ENCODE measurements around the gene MYCBP. TPM values are rescaled to one million over a fixed set of nuclear protein-coding genes. Genes with fewer than 3 reads are reported as not detected.
A peak's percentile ranks its signal among the peaks of the same experiment; 100 is the strongest.

MYCBP gene
- total RNA-seq, 1 donor from 2014 or later = 11.5 TPM

DNA sequence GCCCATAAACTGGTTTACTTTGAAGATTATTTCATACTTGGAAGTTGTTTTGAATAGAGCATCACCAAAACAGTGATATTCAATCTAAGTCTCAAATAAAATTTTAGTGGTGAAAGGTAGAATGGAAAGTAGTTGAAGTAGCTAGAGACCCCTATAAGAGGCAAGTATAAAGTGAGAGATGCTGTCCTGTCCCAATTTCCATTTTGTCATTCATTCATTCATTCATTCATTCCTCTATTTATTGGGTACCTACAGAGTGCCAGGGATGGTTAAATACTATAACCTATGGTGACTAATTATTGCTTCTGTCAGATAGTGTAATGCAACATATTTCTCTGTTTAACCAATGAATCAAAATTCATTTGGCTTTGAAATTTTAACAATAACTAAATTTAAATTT lies 46.3 kb downstream of the MYCBP start:
- TF ChIP-seq, protein P1, sequence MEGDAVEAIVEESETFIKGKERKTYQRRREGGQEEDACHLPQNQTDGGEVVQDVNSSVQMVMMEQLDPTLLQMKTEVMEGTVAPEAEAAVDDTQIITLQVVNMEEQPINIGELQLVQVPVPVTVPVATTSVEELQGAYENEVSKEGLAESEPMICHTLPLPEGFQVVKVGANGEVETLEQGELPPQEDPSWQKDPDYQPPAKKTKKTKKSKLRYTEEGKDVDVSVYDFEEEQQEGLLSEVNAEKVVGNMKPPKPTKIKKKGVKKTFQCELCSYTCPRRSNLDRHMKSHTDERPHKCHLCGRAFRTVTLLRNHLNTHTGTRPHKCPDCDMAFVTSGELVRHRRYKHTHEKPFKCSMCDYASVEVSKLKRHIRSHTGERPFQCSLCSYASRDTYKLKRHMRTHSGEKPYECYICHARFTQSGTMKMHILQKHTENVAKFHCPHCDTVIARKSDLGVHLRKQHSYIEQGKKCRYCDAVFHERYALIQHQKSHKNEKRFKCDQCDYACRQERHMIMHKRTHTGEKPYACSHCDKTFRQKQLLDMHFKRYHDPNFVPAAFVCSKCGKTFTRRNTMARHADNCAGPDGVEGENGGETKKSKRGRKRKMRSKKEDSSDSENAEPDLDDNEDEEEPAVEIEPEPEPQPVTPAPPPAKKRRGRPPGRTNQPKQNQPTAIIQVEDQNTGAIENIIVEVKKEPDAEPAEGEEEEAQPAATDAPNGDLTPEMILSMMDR (IDR thresholded peaks at IDR 0.05; ENCODE audit: insufficient read depth, low read length, poor library complexity, severe bottlenecking) = no peak
- Histone ChIP-seq H3K27me3 (ENCODE audit: control insufficient read depth, insufficient read depth, low read length) (peaks cover 21% of the 10 kb centered on the region), H3K36me3 (ENCODE audit: control insufficient read depth, insufficient read depth, low read length) (no peaks in the 10 kb centered on the region), H3K4me3 (ENCODE audit: low read depth, low read length) (no peak overlapping the region)
- DNase-seq (ENCODE audit: low read depth) = no peak

DNA sequence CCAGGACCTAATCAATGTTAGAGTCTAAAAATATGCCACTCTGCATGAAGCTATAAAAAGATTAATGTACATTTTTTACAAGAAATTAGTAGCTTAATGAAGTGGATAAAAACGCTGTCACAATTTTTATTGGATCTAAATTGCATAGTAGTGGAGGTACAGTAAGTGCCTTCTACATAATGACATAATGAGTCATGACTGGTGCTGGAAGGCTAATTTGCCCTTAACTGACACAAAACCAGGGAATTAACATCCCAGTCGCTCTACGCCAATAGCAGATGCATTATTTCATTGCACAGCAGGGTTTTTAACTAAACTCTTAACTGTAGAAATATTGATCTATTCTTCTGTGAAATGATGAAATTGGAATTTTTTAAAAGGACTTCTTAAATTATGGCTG lies 46.9 kb downstream of the MYCBP start:
- H3K27me3 ChIP-seq (ENCODE audit: control insufficient read depth, insufficient read depth, low read length) = peaks cover 26% of the 10 kb centered on the region
- no peak overlapping the region for H3K4me3 ChIP-seq (ENCODE audit: low read depth, low read length)
- H3K36me3 ChIP-seq (ENCODE audit: control insufficient read depth, insufficient read depth, low read length) = no peaks in the 10 kb centered on the region
- TF ChIP-seq, protein P1 (IDR thresholded peaks at IDR 0.05; ENCODE audit: insufficient read depth, low read length, poor library complexity, severe bottlenecking) = no peak
- DNase-seq (ENCODE audit: low read depth) = no peak

DNA sequence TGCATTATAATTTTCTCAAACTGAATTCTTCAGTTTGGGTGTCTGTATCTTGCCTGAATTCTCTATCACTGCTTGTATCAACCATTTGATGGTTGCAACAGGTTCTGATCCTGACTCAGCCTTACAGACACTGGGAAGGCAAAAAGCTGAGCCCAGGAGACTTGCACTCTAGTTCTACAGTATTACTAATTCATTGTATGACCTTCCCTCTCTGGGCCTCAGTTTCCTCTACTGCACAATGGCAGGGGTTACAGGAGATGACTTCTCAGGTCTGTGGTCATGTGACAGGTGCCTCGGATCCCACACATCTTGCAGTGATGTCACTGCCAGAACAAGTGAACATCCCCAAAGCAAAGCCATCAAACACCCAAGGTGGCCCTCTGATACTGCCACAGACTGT lies 52.3 kb downstream of the MYCBP start:
- DNase-seq (ENCODE audit: low read depth) = no peak
- Histone ChIP-seq H3K4me3 (ENCODE audit: low read depth, low read length) (no peak overlapping the region), H3K27me3 (ENCODE audit: control insufficient read depth, insufficient read depth, low read length) (peaks cover 62% of the 10 kb centered on the region), H3K36me3 (ENCODE audit: control insufficient read depth, insufficient read depth, low read length) (no peaks in the 10 kb centered on the region)
- TF ChIP-seq, protein P1 (IDR thresholded peaks at IDR 0.05; ENCODE audit: insufficient read depth, low read length, poor library complexity, severe bottlenecking) = no peak

DNA sequence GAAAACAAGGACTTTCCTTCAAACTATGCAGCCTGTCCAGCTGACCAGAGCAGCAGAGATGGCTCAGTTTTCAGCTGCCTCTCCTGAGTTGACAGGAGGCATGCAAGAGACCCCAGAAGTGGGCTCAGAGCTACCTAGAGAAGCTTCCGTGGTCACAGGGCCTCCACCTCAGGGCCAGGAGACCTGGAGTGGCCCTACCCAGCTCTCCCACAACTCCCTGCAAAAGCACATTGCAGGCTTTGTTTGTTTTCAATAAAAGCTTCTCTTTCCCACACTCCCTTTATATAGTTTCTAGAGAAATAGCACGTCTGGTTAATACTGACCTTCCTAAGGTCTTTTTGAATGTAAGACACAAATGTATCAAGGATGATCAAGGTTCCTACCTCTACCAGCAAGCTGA lies 53.6 kb downstream of the MYCBP start:
- TF ChIP-seq, protein P1 (IDR thresholded peaks at IDR 0.05; ENCODE audit: insufficient read depth, low read length, poor library complexity, severe bottlenecking) = no peak
- no peak overlapping the region for H3K4me3 ChIP-seq (ENCODE audit: low read depth, low read length)
- H3K36me3 ChIP-seq (ENCODE audit: control insufficient read depth, insufficient read depth, low read length) = no peaks in the 10 kb centered on the region
- peaks cover 66% of the 10 kb centered on the region for H3K27me3 ChIP-seq (ENCODE audit: control insufficient read depth, insufficient read depth, low read length)
- DNase-seq (ENCODE audit: low read depth) = no peak

DNA sequence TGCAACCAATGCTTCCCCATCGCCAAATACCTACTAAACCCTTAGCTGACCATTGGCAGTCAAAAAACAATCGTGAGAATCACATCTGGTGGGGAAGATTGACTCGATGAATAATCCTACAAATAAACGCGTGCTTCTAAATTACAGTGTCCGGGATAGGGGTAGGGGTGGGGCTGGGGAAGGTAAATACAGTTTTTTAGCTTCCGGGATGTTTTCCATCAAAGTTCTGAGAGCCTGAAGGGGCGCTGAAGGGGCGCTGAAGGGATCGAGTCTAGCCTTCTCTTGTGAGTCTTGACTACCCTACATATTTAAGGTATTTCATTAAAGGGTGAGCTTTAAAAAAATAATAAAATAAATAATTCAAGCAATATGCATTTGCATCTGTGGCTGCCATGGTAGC lies 54.1 kb downstream of the MYCBP start:
- DNase-seq (ENCODE audit: low read depth) = no peak
- Histone ChIP-seq H3K4me3 (ENCODE audit: low read depth, low read length) (no peak overlapping the region), H3K27me3 (ENCODE audit: control insufficient read depth, insufficient read depth, low read length) (peaks cover 66% of the 10 kb centered on the region), H3K36me3 (ENCODE audit: control insufficient read depth, insufficient read depth, low read length) (no peaks in the 10 kb centered on the region)
- TF ChIP-seq, protein P1 (IDR thresholded peaks at IDR 0.05; ENCODE audit: insufficient read depth, low read length, poor library complexity, severe bottlenecking) = no peak

DNA sequence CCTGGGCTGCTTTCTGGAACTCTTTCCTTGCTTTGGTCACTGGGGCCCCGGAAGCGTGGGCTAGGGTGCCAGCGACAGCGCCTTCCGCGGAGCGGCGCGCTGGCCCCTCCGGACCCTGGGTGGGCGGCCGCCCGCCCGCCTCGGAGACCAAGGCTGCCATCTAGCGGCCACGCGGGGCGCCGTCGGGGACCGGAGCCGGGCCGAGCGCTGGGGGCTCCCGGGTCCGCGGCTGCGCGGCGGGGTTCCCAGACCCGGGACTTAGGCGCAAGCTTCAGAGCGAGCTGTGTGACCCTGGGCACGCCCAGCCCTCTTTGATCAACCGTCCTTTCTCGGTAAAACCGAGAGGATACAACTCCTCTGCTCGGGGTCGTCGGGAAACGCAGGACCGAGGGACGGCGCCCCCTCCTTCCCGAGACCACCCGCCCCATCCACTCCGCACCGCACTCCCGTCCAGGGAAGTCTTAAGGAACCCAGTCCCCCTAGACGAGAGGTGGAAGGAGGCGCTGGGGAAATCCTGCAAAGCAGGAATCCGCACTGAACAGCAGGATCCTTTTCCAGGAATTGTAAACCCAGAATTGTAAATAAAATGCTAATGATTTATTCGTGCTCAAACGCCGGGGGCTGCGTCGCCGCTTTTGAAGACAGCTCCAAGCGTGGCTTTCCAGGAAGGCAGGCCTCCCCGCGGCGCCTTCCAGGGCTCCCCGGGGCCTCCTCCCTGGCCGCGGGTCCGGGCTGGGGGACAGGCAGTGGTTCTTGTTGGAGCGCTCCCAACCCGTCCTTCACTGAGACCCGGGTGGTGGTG lies 54.8 kb downstream of the MYCBP start:
- DNase-seq (ENCODE audit: low read depth) = no peak
- H3K4me3 ChIP-seq (ENCODE audit: low read depth, low read length) = no peak overlapping the region
- H3K36me3 ChIP-seq (ENCODE audit: control insufficient read depth, insufficient read depth, low read length) = no peaks in the 10 kb centered on the region
- TF ChIP-seq, protein P1 (IDR thresholded peaks at IDR 0.05; ENCODE audit: insufficient read depth, low read length, poor library complexity, severe bottlenecking) = peak; percentile 13
- H3K27me3 ChIP-seq (ENCODE audit: control insufficient read depth, insufficient read depth, low read length) = peaks cover 70% of the 10 kb centered on the region

Data from kidney epithelial cell (primary cell).